ENCODE results near the gene GIMD1. TPM values are rescaled to one million over a fixed set of nuclear protein-coding genes. Genes with fewer than 3 reads are reported as not detected.

GIMD1 gene
- total RNA-seq, 3 donors from 2014 or later: not detected

DNA sequence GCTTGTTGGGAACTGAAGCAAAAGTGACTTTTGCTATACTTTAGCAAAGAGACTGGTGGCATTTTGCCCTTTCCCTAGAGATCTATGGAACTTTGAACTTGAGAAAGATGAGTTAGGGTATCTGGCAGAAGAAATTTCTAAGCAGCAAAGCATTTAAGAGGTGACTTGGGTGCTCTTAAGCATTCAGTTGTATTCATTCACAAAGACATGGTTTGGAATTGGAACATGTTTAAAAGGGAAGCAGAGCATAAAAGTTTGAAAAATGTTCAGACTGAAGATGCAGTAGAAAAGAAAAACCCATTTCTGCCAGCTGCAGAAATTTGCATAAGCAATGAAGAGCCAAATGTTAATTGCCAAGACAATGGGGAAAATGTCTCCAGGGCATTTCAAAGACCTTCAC lies 30.7 kb downstream of the GIMD1 start:
- TF ChIP-seq, protein P1, sequence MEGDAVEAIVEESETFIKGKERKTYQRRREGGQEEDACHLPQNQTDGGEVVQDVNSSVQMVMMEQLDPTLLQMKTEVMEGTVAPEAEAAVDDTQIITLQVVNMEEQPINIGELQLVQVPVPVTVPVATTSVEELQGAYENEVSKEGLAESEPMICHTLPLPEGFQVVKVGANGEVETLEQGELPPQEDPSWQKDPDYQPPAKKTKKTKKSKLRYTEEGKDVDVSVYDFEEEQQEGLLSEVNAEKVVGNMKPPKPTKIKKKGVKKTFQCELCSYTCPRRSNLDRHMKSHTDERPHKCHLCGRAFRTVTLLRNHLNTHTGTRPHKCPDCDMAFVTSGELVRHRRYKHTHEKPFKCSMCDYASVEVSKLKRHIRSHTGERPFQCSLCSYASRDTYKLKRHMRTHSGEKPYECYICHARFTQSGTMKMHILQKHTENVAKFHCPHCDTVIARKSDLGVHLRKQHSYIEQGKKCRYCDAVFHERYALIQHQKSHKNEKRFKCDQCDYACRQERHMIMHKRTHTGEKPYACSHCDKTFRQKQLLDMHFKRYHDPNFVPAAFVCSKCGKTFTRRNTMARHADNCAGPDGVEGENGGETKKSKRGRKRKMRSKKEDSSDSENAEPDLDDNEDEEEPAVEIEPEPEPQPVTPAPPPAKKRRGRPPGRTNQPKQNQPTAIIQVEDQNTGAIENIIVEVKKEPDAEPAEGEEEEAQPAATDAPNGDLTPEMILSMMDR (IDR thresholded peaks at IDR 0.05): no peak
- H3K36me3 ChIP-seq (ENCODE audit: low read depth): peaks cover 5% of the 10 kb centered on the region
- H3K4me1 ChIP-seq (ENCODE audit: low read depth): no peaks in the 10 kb centered on the region
- no peak for DNase-seq
- H3K4me3 ChIP-seq: no peak overlapping the region
- intact Hi-C loops (cut with DNase I, micrococcal nuclease): no loop called here
- no peak for ATAC-seq
- H3K9me3 ChIP-seq: peaks cover 3% of the 10 kb centered on the region

DNA sequence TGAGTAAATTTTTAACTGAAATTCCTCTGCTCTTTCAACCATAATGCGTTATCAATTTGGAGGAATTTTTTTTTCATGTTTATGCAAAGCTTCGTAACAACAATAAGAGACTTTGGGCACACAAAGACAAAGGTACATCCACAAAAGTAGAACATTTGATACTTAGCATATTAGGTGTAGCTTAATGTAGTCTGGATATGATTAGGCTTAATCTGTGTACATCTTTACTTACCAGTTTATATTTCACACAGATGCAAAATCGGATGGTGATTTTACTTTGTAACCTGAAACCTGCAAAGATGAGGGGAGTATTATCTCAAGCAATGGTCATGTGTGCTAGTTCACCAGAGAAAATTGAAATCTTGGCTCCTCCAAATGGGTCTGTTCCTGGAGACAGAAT lies 32.0 kb downstream of the GIMD1 start:
- H3K4me1 ChIP-seq (ENCODE audit: low read depth): no peaks in the 10 kb centered on the region
- no peak for ATAC-seq
- peaks cover 7% of the 10 kb centered on the region for H3K36me3 ChIP-seq (ENCODE audit: low read depth)
- intact Hi-C loops (cut with DNase I, micrococcal nuclease): no loop called here
- DNase-seq: no peak
- TF ChIP-seq, protein P1 (IDR thresholded peaks at IDR 0.05): no peak
- H3K9me3 ChIP-seq: peaks cover 3% of the 10 kb centered on the region
- H3K4me3 ChIP-seq: no peak overlapping the region

DNA sequence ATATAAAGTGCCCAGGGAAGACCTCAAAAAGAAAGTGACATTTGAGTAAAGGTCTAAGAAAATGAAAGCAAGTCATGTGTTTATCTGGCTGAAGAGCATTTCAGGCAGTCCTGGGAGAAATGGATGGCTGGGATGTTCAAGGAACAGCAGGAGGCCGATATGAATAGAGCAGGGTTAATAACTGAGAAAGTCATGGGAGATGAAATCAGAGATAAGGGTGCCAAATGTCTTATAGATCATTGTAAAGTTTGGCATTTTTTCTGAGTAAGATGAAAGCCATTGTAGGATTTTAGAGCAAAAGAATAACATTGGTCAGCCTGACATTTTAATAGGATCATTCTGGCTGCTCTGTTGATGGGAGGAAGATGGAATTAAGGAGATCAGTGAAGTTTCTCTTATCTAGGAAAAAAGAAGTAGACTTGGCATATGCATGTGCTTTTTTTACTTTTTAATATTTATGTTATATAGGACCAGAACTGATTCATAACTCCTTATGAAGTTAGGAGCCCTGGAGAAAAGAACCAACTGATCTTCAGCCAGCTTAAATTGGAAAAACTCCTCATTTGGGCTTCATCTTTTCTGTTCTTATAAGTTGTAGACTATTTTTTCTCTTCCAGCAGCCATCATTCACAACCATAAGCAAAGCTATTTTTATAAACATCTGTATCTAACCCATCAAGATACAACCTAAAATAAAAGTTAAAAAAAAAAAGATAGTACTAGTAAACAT lies 33.7 kb downstream of the GIMD1 start:
- peaks cover 10% of the 10 kb centered on the region for H3K36me3 ChIP-seq (ENCODE audit: low read depth)
- DNase-seq: no peak
- ATAC-seq: no peak
- TF ChIP-seq, protein P1 (IDR thresholded peaks at IDR 0.05): no peak
- H3K9me3 ChIP-seq: peaks cover 3% of the 10 kb centered on the region
- intact Hi-C loops (cut with DNase I, micrococcal nuclease): no loop called here
- no peak overlapping the region for H3K4me3 ChIP-seq
- no peaks in the 10 kb centered on the region for H3K4me1 ChIP-seq (ENCODE audit: low read depth)

DNA sequence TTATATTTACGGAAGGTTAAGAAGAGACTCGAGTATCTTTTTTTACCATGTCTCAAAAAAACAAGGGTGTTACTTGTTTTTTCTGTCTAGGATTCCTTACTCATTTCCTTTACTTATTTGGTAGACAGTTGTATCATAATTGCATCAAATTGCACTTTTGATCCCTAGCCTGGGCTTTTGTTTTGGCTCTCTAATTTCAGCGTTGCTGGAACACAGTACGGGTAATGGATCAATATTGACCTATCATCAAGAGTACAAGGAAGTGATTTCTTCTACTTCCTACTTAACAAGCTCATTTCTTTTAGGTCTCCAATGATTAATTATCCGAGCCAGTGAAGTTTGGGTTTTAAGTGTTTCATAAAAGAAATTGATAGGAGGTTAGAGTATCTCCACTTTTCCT lies 35.4 kb downstream of the GIMD1 start:
- peaks cover 10% of the 10 kb centered on the region for H3K36me3 ChIP-seq (ENCODE audit: low read depth)
- peaks cover 3% of the 10 kb centered on the region for H3K9me3 ChIP-seq
- ATAC-seq (no peak), DNase-seq (no peak)
- no peak overlapping the region for H3K4me3 ChIP-seq
- TF ChIP-seq, protein P1 (IDR thresholded peaks at IDR 0.05): no peak
- intact Hi-C loops (cut with DNase I, micrococcal nuclease): no loop called here
- H3K4me1 ChIP-seq (ENCODE audit: low read depth): no peaks in the 10 kb centered on the region

DNA sequence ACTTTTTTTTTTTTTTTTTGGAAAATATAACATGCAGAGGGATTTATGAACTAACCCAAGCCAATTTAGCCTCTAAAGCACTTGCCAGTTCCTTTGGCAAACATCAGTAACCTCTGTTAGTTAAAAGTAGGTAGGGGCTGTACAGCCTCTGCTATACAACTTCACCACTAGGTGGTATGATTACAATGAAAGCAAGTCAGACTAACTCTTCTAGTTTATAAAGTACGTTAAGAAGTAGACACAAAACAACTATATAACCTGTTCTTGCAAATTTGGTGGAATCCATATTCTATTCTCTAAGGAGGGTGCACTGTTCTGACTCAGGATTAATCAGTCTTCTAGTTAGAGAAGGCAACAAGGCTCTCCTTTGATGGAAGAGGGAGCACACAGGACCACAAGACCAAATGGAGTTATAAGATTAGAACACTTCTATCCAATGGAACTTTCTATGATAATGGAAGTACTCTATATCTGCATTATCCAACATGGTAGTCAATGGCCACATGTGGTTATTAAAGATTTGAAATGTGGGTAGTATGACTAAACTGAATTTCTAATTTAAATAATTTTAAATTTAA lies 39.4 kb downstream of the GIMD1 start:
- Histone ChIP-seq H3K4me1 (ENCODE audit: low read depth) (no peaks in the 10 kb centered on the region), H3K4me3 (no peak overlapping the region), H3K36me3 (ENCODE audit: low read depth) (peaks cover 8% of the 10 kb centered on the region), H3K9me3 (no peaks in the 10 kb centered on the region)
- intact Hi-C loops (cut with DNase I, micrococcal nuclease): no loop called here
- DNase-seq (no peak), ATAC-seq (peak; percentile 75)
- TF ChIP-seq, protein P1 (IDR thresholded peaks at IDR 0.05): no peak
